ENCODE results near the gene CTXND1. TPM values are rescaled to one million over a fixed set of nuclear protein-coding genes. Genes with fewer than 3 reads are reported as not detected.

The CTXND1 gene
- polyA plus RNA-seq, 1 donor = 1.4 TPM

- DNase-seq = no peak
Observed at GRCh38 chr15:80208758-80209734, 43.0 kb downstream of the CTXND1 start.

- DNase-seq = no peak
Observed at GRCh38 chr15:80207887-80208286, 44.1 kb downstream of the CTXND1 start.

GRCh38 chr15:80204231-80204630 lies 47.8 kb downstream of the CTXND1 start:
- DNase-seq = no peak

- DNase-seq = no peak
Observed at GRCh38 chr15:80203361-80203885, 48.6 kb downstream of the CTXND1 start.

- DNase-seq = no peak
Observed at GRCh38 chr15:80202641-80203360, 49.2 kb downstream of the CTXND1 start.

- DNase-seq = no peak
Observed at GRCh38 chr15:80202016-80202315, 50.0 kb downstream of the CTXND1 start.

- DNase-seq = no peak
Observed at GRCh38 chr15:80201256-80202015, 50.6 kb downstream of the CTXND1 start.

GRCh38 chr15:80199869-80200268 lies 52.1 kb downstream of the CTXND1 start:
- DNase-seq = no peak

GRCh38 chr15:80199366-80199765 lies 52.6 kb downstream of the CTXND1 start:
- no peak for DNase-seq

GRCh38 chr15:80194914-80195313 lies 57.1 kb downstream of the CTXND1 start:
- DNase-seq = no peak

- DNase-seq = no peak
Observed at GRCh38 chr15:80194186-80194585, 57.8 kb downstream of the CTXND1 start.

GRCh38 chr15:80191897-80192595 lies 60.0 kb downstream of the CTXND1 start:
- no peak for DNase-seq

GRCh38 chr15:80191198-80191597 lies 60.8 kb downstream of the CTXND1 start:
- DNase-seq = no peak

- no peak for DNase-seq
Observed at GRCh38 chr15:80188251-80188650, 63.8 kb downstream of the CTXND1 start.

GRCh38 chr15:80186597-80186996 lies 65.4 kb downstream of the CTXND1 start:
- no peak for DNase-seq

GRCh38 chr15:80186066-80186465 lies 65.9 kb downstream of the CTXND1 start:
- no peak for DNase-seq

GRCh38 chr15:80185152-80185551 lies 66.9 kb downstream of the CTXND1 start:
- DNase-seq = no peak

GRCh38 chr15:80184554-80184953 lies 67.5 kb downstream of the CTXND1 start:
- DNase-seq = no peak

- no peak for DNase-seq
Observed at GRCh38 chr15:80183886-80184285, 68.1 kb downstream of the CTXND1 start.

GRCh38 chr15:80183306-80183705 lies 68.7 kb downstream of the CTXND1 start:
- no peak for DNase-seq

- DNase-seq = peak; percentile 16
Observed at GRCh38 chr15:80182611-80183261, 69.3 kb downstream of the CTXND1 start.

- DNase-seq = no peak
Observed at GRCh38 chr15:80180986-80181385, 71.0 kb downstream of the CTXND1 start.

All from hindlimb muscle (tissue), 1 donor.